Renal cortex interstitium (tissue), 15 donors: ENCODE results near the gene HYOU1. TPM values are rescaled to one million over a fixed set of nuclear protein-coding genes. Genes with fewer than 3 reads are reported as not detected.
A peak's percentile ranks its signal among the peaks of the same experiment; 100 is the strongest.
"Not testable (repeated sequence)": the region's sequence is repeated elsewhere in the genome, so short reads cannot be mapped to it uniquely, and the experiment has no call there.

Experiments
- DNase-seq, 11 donors: peaks; one replicate each; pipeline ENCODE4 v3.0.0-alpha.2; 2013; ENCODE audit warnings: low read depth in 9 of 11, low spot score in 4 of 11; ENCODE audit errors: extremely low read depth in 1 of 11
- long read RNA-seq, 16 experiments: transcript quantifications; one replicate each; lab custom pipeline, GENCODE V29; 2026
- polyA plus RNA-seq, 3 donors: library from polyadenylated mRNA; unstranded; fragments of 120-200 nt; gene quantifications; one replicate each; pipeline ENCODE4 v1.2.1, GENCODE V29; 2013; ENCODE audit not compliant: insufficient read length in 3 of 3

HYOU1 gene
- polyA plus RNA-seq: 100 to 1,000 TPM; 119 to 133 (median 120) TPM
- long read RNA-seq, donor 1, full-length matches to known transcripts: 4 of 4 reads
- long read RNA-seq, donor 1, partial matches to known transcripts: 0 of 4 reads
- long read RNA-seq, donor 1, other reads (novel, unspliced or antisense): 0 of 4 reads
- long read RNA-seq, donor 2, full-length matches to known transcripts: 7 of 7 reads
- long read RNA-seq, donor 2, partial matches to known transcripts: 0 of 7 reads
- long read RNA-seq, donor 2, other reads (novel, unspliced or antisense): 0 of 7 reads
- long read RNA-seq, donor 3, full-length matches to known transcripts: 7 of 7 reads
- long read RNA-seq, donor 3, partial matches to known transcripts: 0 of 7 reads
- long read RNA-seq, donor 3, other reads (novel, unspliced or antisense): 0 of 7 reads
- long read RNA-seq, donor 4, partial matches to known transcripts: 0 of 1 reads
- long read RNA-seq, donor 4, other reads (novel, unspliced or antisense): 0 of 1 reads
- long read RNA-seq, donor 5: 0 reads
- long read RNA-seq, donor 6, full-length matches to known transcripts: 8 of 8 reads
- long read RNA-seq, donor 6, partial matches to known transcripts: 0 of 8 reads
- long read RNA-seq, donor 6, other reads (novel, unspliced or antisense): 0 of 8 reads
- long read RNA-seq, donor 7, full-length matches to known transcripts: 6 of 55 reads
- long read RNA-seq, donor 7, partial matches to known transcripts: 49 of 55 reads
- long read RNA-seq, donor 7, other reads (novel, unspliced or antisense): 0 of 55 reads
- long read RNA-seq, donor 8, full-length matches to known transcripts: 12 of 12 reads
- long read RNA-seq, donor 8, partial matches to known transcripts: 0 of 12 reads
- long read RNA-seq, donor 8, other reads (novel, unspliced or antisense): 0 of 12 reads
- long read RNA-seq, donor 9, full-length matches to known transcripts: 3 of 3 reads
- long read RNA-seq, donor 9, partial matches to known transcripts: 0 of 3 reads
- long read RNA-seq, donor 9, other reads (novel, unspliced or antisense): 0 of 3 reads
- long read RNA-seq, donor 10, full-length matches to known transcripts: 3 of 3 reads
- long read RNA-seq, donor 10, partial matches to known transcripts: 0 of 3 reads
- long read RNA-seq, donor 10, other reads (novel, unspliced or antisense): 0 of 3 reads
- long read RNA-seq, donor 11, partial matches to known transcripts: 0 of 1 reads
- long read RNA-seq, donor 11, other reads (novel, unspliced or antisense): 0 of 1 reads
- long read RNA-seq, donor 12, full-length matches to known transcripts: 2 of 2 reads
- long read RNA-seq, donor 12, partial matches to known transcripts: 0 of 2 reads
- long read RNA-seq, donor 12, other reads (novel, unspliced or antisense): 0 of 2 reads
- long read RNA-seq, donor 13: 0 reads
- long read RNA-seq, donor 14, full-length matches to known transcripts: 11 of 31 reads
- long read RNA-seq, donor 14, partial matches to known transcripts: 20 of 31 reads
- long read RNA-seq, donor 14, other reads (novel, unspliced or antisense): 0 of 31 reads
- long read RNA-seq, donor 15, full-length matches to known transcripts: 2 of 2 reads
- long read RNA-seq, donor 15, partial matches to known transcripts: 0 of 2 reads
- long read RNA-seq, donor 15, other reads (novel, unspliced or antisense): 0 of 2 reads
- long read RNA-seq, donor 16, full-length matches to known transcripts: 18 of 58 reads
- long read RNA-seq, donor 16, partial matches to known transcripts: 32 of 58 reads
- long read RNA-seq, donor 16, other reads (novel, unspliced or antisense): 8 of 58 reads

DNA sequence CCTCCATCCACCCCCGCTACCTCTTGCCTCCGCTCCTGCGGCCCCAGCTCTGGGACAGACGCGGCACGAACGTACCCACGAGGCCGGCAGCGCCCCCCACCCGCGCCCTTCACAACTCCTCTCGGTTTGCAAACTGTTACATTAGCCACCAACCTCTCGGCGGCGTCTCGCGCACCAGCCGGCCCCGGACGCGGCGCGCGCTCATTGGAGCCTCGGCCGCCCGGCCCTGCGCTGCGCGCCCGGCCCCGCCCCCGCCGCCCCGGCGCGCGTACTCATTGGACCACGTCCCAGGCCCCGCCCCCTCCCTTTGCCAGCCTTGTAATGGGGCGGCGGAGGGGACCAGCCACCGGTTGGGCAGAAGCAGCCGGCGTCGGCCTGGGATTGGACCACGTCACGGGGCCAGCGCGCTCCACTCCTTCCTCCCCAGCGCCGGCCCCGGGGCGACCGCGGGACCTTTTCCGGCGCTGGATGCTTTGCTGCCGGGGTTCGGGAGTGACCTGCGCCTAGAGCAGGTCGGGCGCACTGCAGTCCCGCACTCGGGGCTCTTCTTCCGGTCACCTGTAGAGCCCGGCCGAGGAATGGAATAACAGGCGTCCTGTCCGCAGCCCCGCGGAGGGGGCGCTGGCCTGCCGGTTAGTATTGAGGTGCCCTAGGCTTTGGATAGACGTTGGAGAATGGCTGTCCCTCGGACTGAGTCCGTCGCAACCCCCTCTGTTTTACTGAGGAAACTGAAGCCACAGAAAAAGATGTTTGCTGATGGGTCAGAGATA, at the start of gene HYOU1:
TSS of gene HYOU1 (minus strand) at position 206 of the 770 bp plus-strand sequence. CDS start 1,045 bp downstream, outside the sequence.
- DNase-seq: peak; percentile 81 to 97 (median 94)

- no peak for DNase-seq
Measured at GRCh38 chr11:119103793-119104192, 46.8 kb upstream of the HYOU1 start.

DNA sequence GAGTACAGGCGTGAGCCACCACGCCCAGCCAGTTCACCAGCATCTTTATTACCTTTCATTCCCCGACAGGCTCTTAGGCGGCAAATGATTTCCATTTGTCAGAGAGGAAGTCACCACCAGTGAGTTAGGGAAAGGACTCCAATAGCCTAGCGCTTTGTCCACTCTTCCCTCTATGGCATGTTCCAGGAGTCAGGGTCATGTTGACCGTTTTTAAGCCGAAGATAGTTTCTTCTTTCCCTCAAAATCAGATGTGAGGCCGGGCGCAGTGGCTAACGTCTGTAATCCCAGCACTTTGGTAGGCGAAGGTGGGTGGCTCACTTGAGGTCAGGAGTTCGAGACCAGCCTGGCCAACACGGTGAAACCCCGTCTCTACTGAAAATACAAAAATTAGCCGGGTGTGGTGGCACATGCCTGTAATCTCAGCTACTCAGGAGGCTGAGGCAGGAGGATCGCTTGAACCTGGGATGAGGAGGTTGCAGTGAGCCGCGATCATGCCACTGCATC, 46.2 kb upstream of the HYOU1 start:
- DNase-seq: not testable (repeated sequence)

- DNase-seq: peak in 10 of 11 donors; percentile 85 to 95 (median 93)
Measured at GRCh38 chr11:119101759-119102423, 44.9 kb upstream of the HYOU1 start, which contains the start of gene DPAGT1. Gene DPAGT1 (minus strand): TSS chr11:119101853. CDS start chr11:119101655, 198 bp downstream.

- DNase-seq: no peak
Measured at GRCh38 chr11:119100994-119101758, 44.2 kb upstream of the HYOU1 start.

- no peak for DNase-seq
Measured at GRCh38 chr11:119100246-119100970, 43.4 kb upstream of the HYOU1 start.

GRCh38 chr11:119099711-119100110, 42.7 kb upstream of the HYOU1 start:
- no peak for DNase-seq

GRCh38 chr11:119095066-119095880, 38.3 kb upstream of the HYOU1 start:
- peak; percentile 97 to 100 (median 99) for DNase-seq

DNA sequence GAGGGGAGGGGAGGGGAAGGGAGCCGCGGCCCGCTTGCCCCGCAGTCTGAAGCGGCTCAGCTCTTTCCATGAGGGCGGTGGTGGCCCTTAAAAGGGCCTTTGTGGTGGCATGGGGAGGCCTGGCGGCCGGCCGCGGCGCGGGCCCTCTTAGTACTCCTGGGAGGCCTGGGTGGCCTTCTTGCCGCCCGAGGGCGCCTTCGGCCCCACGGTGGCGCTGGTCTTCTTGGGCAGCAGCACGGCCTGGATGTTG, 37.7 kb upstream of the HYOU1 start:
- DNase-seq: peak in 2 of 11 donors; percentile 68 to 70

DNA sequence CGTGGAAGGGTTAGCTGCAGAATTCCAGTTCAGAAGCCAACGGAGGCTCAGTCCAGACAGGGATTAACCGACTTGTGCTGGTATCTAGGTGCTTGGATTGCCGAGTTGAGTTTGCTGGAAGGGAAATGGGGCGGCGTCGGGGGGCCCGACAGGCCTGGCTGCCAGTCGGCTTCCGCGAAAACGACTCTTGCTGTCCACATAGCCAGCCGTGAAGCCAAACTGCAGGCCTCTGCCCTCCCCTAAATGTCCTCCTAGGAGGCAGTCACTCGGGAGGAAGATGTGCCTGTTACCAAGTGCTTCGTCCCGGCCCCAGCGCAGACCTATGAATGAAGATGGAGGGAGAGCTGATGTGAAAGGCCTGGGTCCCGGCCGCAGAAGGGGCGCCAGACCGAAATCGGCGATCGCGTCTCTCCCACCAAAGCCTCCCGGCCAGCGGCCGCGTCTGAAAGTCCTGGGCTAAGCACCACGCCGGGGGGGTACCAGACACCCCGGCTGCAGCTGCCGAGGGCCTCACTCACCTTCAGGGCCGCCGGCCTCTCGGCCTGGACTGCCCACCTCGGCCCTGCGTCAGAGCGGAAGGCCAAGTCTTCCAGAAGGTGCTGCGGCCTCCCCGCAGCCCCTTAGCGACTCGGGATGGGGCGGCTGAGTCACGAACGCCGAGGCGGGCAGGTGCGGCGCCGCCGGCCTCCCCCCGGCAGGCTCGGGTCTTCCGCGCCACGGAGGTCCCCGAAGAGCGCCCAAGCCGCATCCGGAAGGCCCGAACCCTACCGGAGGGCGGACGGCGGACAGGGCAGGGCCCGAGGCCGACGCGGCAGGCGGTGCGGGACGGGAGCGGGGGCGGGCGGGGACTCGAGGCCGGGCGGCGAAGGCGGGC, 37.2 kb upstream of the HYOU1 start:
- DNase-seq: no peak

DNA sequence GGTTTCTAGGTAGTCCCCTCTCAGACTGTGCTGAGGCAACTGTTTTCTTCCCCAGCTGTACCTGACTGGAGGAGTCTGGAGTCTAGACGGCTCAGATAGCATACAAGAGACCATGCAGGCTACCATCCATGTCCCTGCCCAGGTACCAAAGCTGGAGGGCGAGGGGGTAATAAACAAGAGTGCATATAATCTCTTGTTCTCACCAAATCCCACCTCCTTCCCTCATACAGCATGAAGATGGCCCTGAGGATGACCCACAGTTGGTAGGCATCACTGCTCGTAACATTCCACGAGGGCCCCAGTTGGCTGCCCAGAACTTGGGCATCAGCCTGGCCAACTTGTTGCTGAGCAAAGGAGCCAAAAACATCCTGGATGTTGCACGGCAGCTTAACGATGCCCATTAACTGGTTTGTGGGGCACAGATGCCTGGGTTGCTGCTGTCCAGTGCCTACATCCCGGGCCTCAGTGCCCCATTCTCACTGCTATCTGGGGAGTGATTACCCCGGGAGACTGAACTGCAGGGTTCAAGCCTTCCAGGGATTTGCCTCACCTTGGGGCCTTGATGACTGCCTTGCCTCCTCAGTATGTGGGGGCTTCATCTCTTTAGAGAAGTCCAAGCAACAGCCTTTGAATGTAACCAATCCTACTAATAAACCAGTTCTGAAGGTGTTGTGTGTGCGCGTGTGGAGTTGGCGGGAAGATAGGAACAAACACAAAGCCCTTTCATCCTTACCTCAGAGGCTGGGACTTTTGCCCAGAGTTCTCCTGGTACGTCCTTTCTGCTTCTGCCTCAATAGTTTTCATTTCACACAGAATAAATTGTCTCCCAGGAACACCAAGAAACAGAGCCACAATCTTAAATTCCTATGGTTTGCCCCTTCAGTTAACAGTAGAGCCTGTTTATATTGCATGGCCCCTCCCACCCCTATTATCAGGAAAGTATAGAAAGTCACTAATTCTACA, 36.2 kb upstream of the HYOU1 start:
- no peak for DNase-seq
